T-cell (primary cell): ENCODE results near the gene NFKBIE. TPM values are rescaled to one million over a fixed set of nuclear protein-coding genes. Genes with fewer than 3 reads are reported as not detected.

ENCODE experiments used
- ATAC-seq, 4 experiments: fragments of 200-7000 bp in 3 of 4; fragments of 150-1000 bp in 1 of 4; cut with Tn5 transposase; replicated peaks in 1 of 4; 1 replicate in 3 of 4; 2 replicates in 1 of 4; pipeline ENCODE4 v1.10.0; 2021; ENCODE audit warnings: moderate library complexity in 3 of 4, mild to moderate bottlenecking in 2 of 4, moderate number of reproducible peaks in 1 of 4
- CTCF ChIA-PET, 2 donors: fragments of 300-600 bp; sonication (Branson Sonifier 250); formaldehyde crosslinking; loops; one replicate each; lab custom pipeline; 2022; ENCODE audit warnings: antibody characterized with exemption in 2 of 2; lab: Charles Lee
- POLR2A ChIA-PET, 2 donors: fragments of 300-600 bp; sonication (Branson Sonifier 250); formaldehyde crosslinking; loops; one replicate each; lab custom pipeline; 2022; ENCODE audit warnings: antibody characterized with exemption in 2 of 2; lab: Charles Lee
- DNase-seq, 35 experiments: peaks; one replicate each; pipeline versions ENCODE4 v3.0.0 to v3.0.0-alpha.2; 2013 to 2023
- H3K27ac ChIP-seq: one replicate; pipeline ENCODE4 v1.5.1; 2013; ENCODE audit warnings: low read length
- H3K27me3 ChIP-seq, 2 experiments: replicated peaks in 1 of 2; 1 replicate in 1 of 2; 2 replicates in 1 of 2; pipeline versions ENCODE4 v1.6.1 to v1.7.0; 2013; ENCODE audit warnings: low read length in 1 of 2, mixed read lengths in 1 of 2; ENCODE audit not compliant: control insufficient read depth in 2 of 2, insufficient read depth in 2 of 2; ENCODE audit errors: extremely low read depth in 1 of 2
- H3K36me3 ChIP-seq, 2 donors: 1 replicate in 1 of 2; 2 replicates in 1 of 2; pipeline versions ENCODE4 v1.6.1 to v1.7.0; 2013; ENCODE audit warnings: low read length in 1 of 2; ENCODE audit not compliant: control insufficient read depth in 2 of 2, insufficient read depth in 1 of 2; ENCODE audit errors: extremely low read depth in 1 of 2
- H3K4me1 ChIP-seq, 2 experiments: 1 replicate in 1 of 2; 2 replicates in 1 of 2; pipeline versions ENCODE4 v1.6.1 to v1.7.0; 2013; ENCODE audit warnings: low read length in 2 of 2, mixed read lengths in 1 of 2; ENCODE audit not compliant: insufficient read depth in 2 of 2, control insufficient read depth in 1 of 2; ENCODE audit errors: extremely low read depth in 1 of 2
- H3K4me3 ChIP-seq, 2 donors: 1 replicate in 1 of 2; 2 replicates in 1 of 2; pipeline versions ENCODE4 v1.5.1 to v1.7.0; 2013; ENCODE audit warnings: mild to moderate bottlenecking in 2 of 2, low read length in 1 of 2, moderate library complexity in 1 of 2; ENCODE audit not compliant: control insufficient read depth in 1 of 2; ENCODE audit errors: extremely low read depth in 1 of 2
- H3K9me3 ChIP-seq: 2 replicates; pipeline ENCODE4 v1.7.0; 2013
- H3K27ac Mint-ChIP-seq, 2 donors: one replicate each; pipeline ENCODE4 v1.8.0; 2020 to 2021; ENCODE audit warnings: mild to moderate bottlenecking in 2 of 2, mixed read lengths in 2 of 2
- H3K27me3 Mint-ChIP-seq, 2 donors: one replicate each; pipeline ENCODE4 v1.8.0; 2021 to 2022; ENCODE audit warnings: mixed read lengths in 2 of 2
- H3K36me3 Mint-ChIP-seq: one replicate; pipeline ENCODE4 v1.8.0; 2021; ENCODE audit warnings: mixed read lengths
- H3K4me1 Mint-ChIP-seq, 3 donors: one replicate each; pipeline ENCODE4 v1.8.0; 2020 to 2022; ENCODE audit warnings: mixed read lengths in 3 of 3, mild to moderate bottlenecking in 1 of 3
- H3K4me3 Mint-ChIP-seq, 3 donors: one replicate each; pipeline ENCODE4 v1.8.0; 2020 to 2022; ENCODE audit warnings: mild to moderate bottlenecking in 3 of 3, mixed read lengths in 3 of 3, moderate library complexity in 3 of 3
- H3K9me3 Mint-ChIP-seq, 3 donors: one replicate each; pipeline ENCODE4 v1.8.0; 2020 to 2022; ENCODE audit warnings: mixed read lengths in 3 of 3
- WGBS: methylation state at CpG from one replicate; pipeline ENCODE4 v1.1.5; 2013; ENCODE audit warnings: missing lambda C conversion rate; ENCODE audit not compliant: insufficient coverage; 5-methylcytosine and 5-hydroxymethylcytosine counted together
- total RNA-seq, 35 experiments: library from RNA in 6 of 35; stranded (reverse) in 6 of 35; fragments of 120-200 nt in 1 of 35; gene quantifications; one replicate each; pipeline versions ENCODE4 v1.2.1 to v1.2.4 and lab custom pipeline; 2013 to 2026

Gene NFKBIE
- total RNA-seq, 5 donors from 2014 or later (not counting 1 experiment from before 2014, with no cell fraction given), result 9.9 to 35.0 (median 13.6) TPM

DNA sequence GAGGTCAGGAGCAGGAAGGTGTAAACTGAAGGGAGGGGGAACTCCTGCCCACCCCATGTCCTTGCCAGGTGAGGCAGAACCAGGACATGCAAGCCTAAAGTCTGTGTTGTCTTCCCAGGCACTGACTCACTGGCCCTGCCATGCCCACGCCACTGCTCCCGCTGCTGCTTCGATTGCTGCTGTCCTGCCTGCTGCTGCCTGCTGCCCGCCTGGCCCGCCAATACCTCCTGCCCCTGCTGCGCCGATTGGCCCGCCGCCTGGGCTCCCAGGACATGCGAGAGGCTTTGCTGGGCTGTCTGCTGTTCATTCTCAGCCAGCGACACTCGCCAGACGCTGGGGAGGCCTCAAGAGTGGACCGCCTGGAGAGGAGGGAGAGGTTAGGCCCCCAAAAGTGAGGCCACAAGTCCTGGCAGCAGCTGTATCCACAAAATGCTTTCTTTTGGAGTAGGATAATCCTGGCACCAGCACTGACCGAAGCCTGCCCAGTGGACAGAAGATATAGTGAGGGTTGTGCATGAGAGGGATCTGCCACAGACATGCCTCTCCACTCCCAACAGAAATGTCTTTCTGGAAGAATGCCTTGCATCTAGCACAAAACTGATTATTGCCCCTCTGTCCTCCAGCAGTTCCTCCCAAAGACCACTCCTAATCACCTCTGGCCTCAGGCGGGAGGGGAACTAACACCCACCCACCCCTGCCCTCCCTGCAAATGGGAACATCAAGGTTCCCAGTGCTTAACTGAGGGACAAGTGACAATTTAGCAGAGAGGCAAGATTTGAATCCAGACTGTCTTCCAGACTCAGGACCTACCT is 47.8 kb downstream of the NFKBIE start:
- no peak overlapping the region for H3K4me3 ChIP-seq
- 87% methylated on average over 15 of the region's 16 CpGs for WGBS
- H3K36me3 ChIP-seq, result no peaks in the 10 kb centered on the region
- ATAC-seq (no peak), DNase-seq (no peak)
- Mint-ChIP-seq H3K4me3 (no peak overlapping the region), H3K27ac (no peak overlapping the region), H3K4me1 (peaks cover 6 to 27% (median 14%) of the 10 kb centered on the region in 3 donors), H3K27me3 (peaks cover 0 to 17% of the 10 kb centered on the region in 2 donors), H3K9me3 (no peaks in the 10 kb centered on the region), H3K36me3 (no peaks in the 10 kb centered on the region)
- H3K27ac ChIP-seq, result no peak overlapping the region
- ChIA-PET POLR2A (no interaction called here), CTCF (no interaction called here)
- no peaks in the 10 kb centered on the region for H3K9me3 ChIP-seq
- H3K27me3 ChIP-seq, result peaks cover 0 to 45% of the 10 kb centered on the region in 2 experiments
- peaks cover 4 to 21% of the 10 kb centered on the region in 2 experiments for H3K4me1 ChIP-seq

DNA sequence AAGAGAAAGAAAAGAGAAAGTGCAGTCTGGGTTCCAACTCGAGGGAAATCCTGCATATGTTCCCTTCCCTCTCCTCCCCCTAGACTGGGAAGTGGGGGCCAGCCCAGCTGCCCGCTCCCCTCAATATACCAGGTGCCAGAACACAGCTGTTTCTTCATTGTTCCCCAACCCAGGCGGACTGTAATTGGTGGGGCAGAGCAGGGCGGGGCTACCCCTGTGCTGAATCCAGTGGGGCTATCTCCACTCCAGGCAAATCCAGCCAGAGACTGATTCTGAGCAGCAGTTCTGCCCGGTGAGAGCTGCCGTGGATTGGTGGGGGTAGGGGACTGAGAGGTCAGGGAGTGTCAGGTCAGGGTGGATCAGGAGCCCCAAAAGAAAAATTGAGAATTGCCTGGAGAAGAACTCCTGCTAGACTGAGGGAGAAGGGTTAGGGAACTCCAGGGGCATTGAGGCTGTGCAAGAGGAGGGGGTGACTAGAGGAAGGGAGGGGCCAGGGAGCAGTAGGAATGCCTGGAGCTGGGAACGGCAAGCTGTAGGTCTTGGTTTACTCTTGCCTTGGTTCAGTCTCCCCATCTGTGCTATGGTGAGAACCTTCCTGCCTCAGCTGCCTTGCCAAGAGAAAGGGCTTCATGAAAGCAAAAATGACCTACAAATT is 48.5 kb downstream of the NFKBIE start, which contains the start of gene MYMX:
MYMX (plus strand) TSS at position 250 of the 655 bp plus-strand sequence. CDS start 546 bp downstream, outside the sequence.
- ChIA-PET POLR2A (interaction anchor here in 1 of 2 donors (0.7 kb wide), 1 partner anchor 30 kb away, joined by 6 read pairs; no protein-coding TSS in a partner anchor), CTCF (no interaction called here)
- no peak within 1 kb of the TSS for H3K4me3 Mint-ChIP-seq
- no peak within 1 kb of the TSS for H3K27ac ChIP-seq
- no peak within 1 kb of the TSS for H3K27ac Mint-ChIP-seq
- no peak within 1 kb of the TSS for H3K4me3 ChIP-seq
- peaks cover 4 to 23% (median 14%) of the 10 kb centered on the region in 3 donors for H3K4me1 Mint-ChIP-seq
- peaks cover 4 to 18% of the 10 kb centered on the region in 2 experiments for H3K4me1 ChIP-seq
- H3K9me3 ChIP-seq, result no peaks in the 10 kb centered on the region
- ATAC-seq, result no peak
- 55% methylated on average over 3 of the region's 7 CpGs for WGBS
- no peak for DNase-seq
- no peaks in the 10 kb centered on the region for H3K36me3 Mint-ChIP-seq
- peaks cover 0 to 46% of the 10 kb centered on the region in 2 experiments for H3K27me3 ChIP-seq
- H3K36me3 ChIP-seq, result no peaks in the 10 kb centered on the region
- H3K27me3 Mint-ChIP-seq, result peaks cover 2 to 17% of the 10 kb centered on the region in 2 donors
- H3K9me3 Mint-ChIP-seq, result no peaks in the 10 kb centered on the region

DNA sequence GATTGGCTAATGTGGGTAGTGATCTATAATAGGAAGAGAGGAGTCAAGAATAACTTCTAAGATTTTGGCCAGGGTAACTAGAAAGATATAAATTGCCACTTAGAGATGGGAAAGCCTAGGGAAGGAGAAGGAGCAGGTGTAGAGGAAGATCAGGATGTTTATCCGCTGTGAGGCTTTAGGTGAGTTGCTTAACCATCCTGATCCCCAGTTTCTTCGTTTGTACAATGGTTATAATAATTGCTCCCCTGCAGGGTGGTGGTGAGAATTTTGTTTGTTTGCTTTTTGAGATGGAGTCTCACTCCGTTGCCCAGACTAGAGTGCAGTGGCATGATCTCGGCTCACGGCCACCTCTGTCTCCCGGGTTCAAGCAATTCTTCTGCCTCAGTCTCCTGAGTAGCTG is 51.0 kb downstream of the NFKBIE start:
- Mint-ChIP-seq H3K27me3 (peaks cover 3 to 14% of the 10 kb centered on the region in 2 donors), H3K27ac (no peak overlapping the region), H3K4me3 (no peak overlapping the region), H3K36me3 (no peaks in the 10 kb centered on the region), H3K4me1 (peaks cover 4 to 10% (median 7%) of the 10 kb centered on the region in 3 donors), H3K9me3 (no peaks in the 10 kb centered on the region)
- H3K4me1 ChIP-seq, result peaks cover 2 to 7% of the 10 kb centered on the region in 2 experiments
- ChIA-PET POLR2A (no interaction called here), CTCF (no interaction called here)
- ATAC-seq (no peak), DNase-seq (no peak)
- no peaks in the 10 kb centered on the region for H3K36me3 ChIP-seq
- H3K27ac ChIP-seq, result no peak overlapping the region
- no peak overlapping the region for H3K4me3 ChIP-seq
- H3K9me3 ChIP-seq, result no peaks in the 10 kb centered on the region
- peaks cover 0 to 40% of the 10 kb centered on the region in 2 experiments for H3K27me3 ChIP-seq
- 82% methylated on average over 5 of the region's 6 CpGs for WGBS

DNA sequence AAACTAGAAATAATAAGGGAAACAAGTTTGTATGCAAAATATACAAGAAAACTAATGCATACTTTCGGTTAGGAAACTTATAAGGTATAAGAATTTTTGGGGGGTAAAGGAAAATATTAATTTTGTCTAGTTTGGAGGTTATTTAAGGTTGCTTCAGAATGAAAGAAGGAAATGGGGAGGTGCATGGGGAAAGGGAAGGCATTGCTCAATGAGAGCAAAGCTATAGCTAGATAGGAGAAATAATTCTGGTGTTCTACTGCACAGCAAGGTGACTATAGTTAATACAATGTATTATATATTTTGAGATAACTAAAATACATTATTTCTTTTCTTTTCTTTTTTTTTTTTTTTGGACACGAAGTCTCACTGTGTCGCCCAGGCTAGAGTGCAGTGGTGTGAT is 54.1 kb downstream of the NFKBIE start:
- Histone ChIP-seq H3K4me1 (no peaks in the 10 kb centered on the region), H3K27me3 (peaks cover 0 to 17% of the 10 kb centered on the region in 2 experiments), H3K4me3 (no peak overlapping the region), H3K36me3 (no peaks in the 10 kb centered on the region), H3K27ac (no peak overlapping the region), H3K9me3 (no peaks in the 10 kb centered on the region)
- Mint-ChIP-seq H3K4me3 (no peak overlapping the region), H3K36me3 (no peaks in the 10 kb centered on the region), H3K27ac (no peak overlapping the region), H3K4me1 (no peaks in the 10 kb centered on the region), H3K27me3 (peaks cover 0 to 3% of the 10 kb centered on the region in 2 donors), H3K9me3 (no peaks in the 10 kb centered on the region)
- CTCF ChIA-PET, result no interaction called here
- DNase-seq, result no peak
- WGBS, result 71% methylated on average over 1 of the region's 3 CpGs
- POLR2A ChIA-PET, result no interaction called here
- ATAC-seq, result no peak

Other genes with a start within 250 kb of the NFKBIE start
- 10 to 100 TPM; 12.0 to 24.2 (median 22.3) TPM for gene MRPL14, start 138.1 kb downstream of the NFKBIE start, total RNA-seq
- gene TMEM63B, start 138.0 kb downstream of the NFKBIE start, total RNA-seq, result 10 to 100 TPM; 16.6 to 21.1 (median 19.3) TPM
- under 1 TPM in 1 of 5 donors, not detected in 4; 0.79 TPM for gene CAPN11, start 106.7 kb downstream of the NFKBIE start, total RNA-seq
- gene MYMX, start 48.6 kb downstream of the NFKBIE start, total RNA-seq, result not detected
- gene SLC29A1, start 42.0 kb downstream of the NFKBIE start, total RNA-seq, result 1 to 10 TPM; 1.3 to 8.0 (median 3.4) TPM
- 100 to 1,000 TPM; 394 to 454 (median 404) TPM for gene HSP90AB1, start 18.4 kb downstream of the NFKBIE start, total RNA-seq
- gene SLC35B2, start 8.0 kb downstream of the NFKBIE start, total RNA-seq, result 10 to 100 TPM; 14.6 to 21.8 (median 20.3) TPM
- gene TMEM151B, start 4.9 kb upstream of the NFKBIE start, total RNA-seq, result under 1 TPM in 3 of 5 donors, not detected in 2; 0.13 to 0.18 (median 0.14) TPM
- gene AARS2, start 47.8 kb upstream of the NFKBIE start, total RNA-seq, result 10 to 100 TPM; 16.7 to 28.5 (median 25.8) TPM
- gene SPATS1, start 77.1 kb upstream of the NFKBIE start, total RNA-seq, result not detected
- gene CDC5L, start 122.2 kb upstream of the NFKBIE start, total RNA-seq, result 10 to 100 TPM; 16.9 to 18.8 (median 17.9) TPM